Measurements from ENCODE around the gene DHX35.

The DHX35 gene

GRCh38 chr20:38962044-38962927, at the start of gene DHX35:
TSS of gene DHX35 (plus strand) at chr20:38962344. CDS start at chr20:38962368, 24 bp downstream.
- peak; percentile 87 for DNase-seq (ENCODE audit: low read depth)

- DNase-seq (ENCODE audit: low read depth), result no peak
These were observed 46.8 kb upstream of the DHX35 start for GRCh38 chr20:38915355-38915754.

- no peak for DNase-seq (ENCODE audit: low read depth)
These were observed 44.5 kb upstream of the DHX35 start for GRCh38 chr20:38917657-38918056.

GRCh38 chr20:38918172-38918571, 44.0 kb upstream of the DHX35 start:
- DNase-seq (ENCODE audit: low read depth), result no peak

GRCh38 chr20:38919683-38920082, 42.5 kb upstream of the DHX35 start:
- DNase-seq (ENCODE audit: low read depth), result no peak

- no peak for DNase-seq (ENCODE audit: low read depth)
These were observed 41.7 kb upstream of the DHX35 start for GRCh38 chr20:38920411-38920810.

- DNase-seq (ENCODE audit: low read depth), result no peak
These were observed 41.3 kb upstream of the DHX35 start for GRCh38 chr20:38920851-38921250.

- DNase-seq (ENCODE audit: low read depth), result no peak
These were observed 37.4 kb upstream of the DHX35 start for GRCh38 chr20:38924718-38925117.

- peak; percentile 95 for DNase-seq (ENCODE audit: low read depth)
These were observed 35.8 kb upstream of the DHX35 start, which contains the start of gene FAM83D for GRCh38 chr20:38926142-38926933. TSS of gene FAM83D (plus strand) at chr20:38926417. CDS start at chr20:38926443, 26 bp downstream.

GRCh38 chr20:38926934-38927616, 35.1 kb upstream of the DHX35 start:
- DNase-seq (ENCODE audit: low read depth), result no peak

- no peak for DNase-seq (ENCODE audit: low read depth)
These were observed 34.1 kb upstream of the DHX35 start for GRCh38 chr20:38927902-38928578.

- no peak for DNase-seq (ENCODE audit: low read depth)
These were observed 31.9 kb upstream of the DHX35 start for GRCh38 chr20:38930242-38930569.

GRCh38 chr20:38931984-38932383, 30.2 kb upstream of the DHX35 start:
- no peak for DNase-seq (ENCODE audit: low read depth)

GRCh38 chr20:38932457-38933120, 29.6 kb upstream of the DHX35 start:
- no peak for DNase-seq (ENCODE audit: low read depth)

- no peak for DNase-seq (ENCODE audit: low read depth)
These were observed 27.6 kb upstream of the DHX35 start for GRCh38 chr20:38934530-38934929.

GRCh38 chr20:38935285-38935684, 26.9 kb upstream of the DHX35 start:
- no peak for DNase-seq (ENCODE audit: low read depth)

GRCh38 chr20:38935967-38936407, 26.2 kb upstream of the DHX35 start:
- DNase-seq (ENCODE audit: low read depth), result no peak

GRCh38 chr20:38937000-38937399, 25.1 kb upstream of the DHX35 start:
- no peak for DNase-seq (ENCODE audit: low read depth)

- no peak for DNase-seq (ENCODE audit: low read depth)
These were observed 24.1 kb upstream of the DHX35 start for GRCh38 chr20:38937978-38938473.

GRCh38 chr20:38939686-38940085, 22.5 kb upstream of the DHX35 start:
- DNase-seq (ENCODE audit: low read depth), result no peak

- DNase-seq (ENCODE audit: low read depth), result no peak
These were observed 21.5 kb upstream of the DHX35 start for GRCh38 chr20:38940644-38941043.
